Ureter (tissue), 1 donor: ENCODE measurements around the gene FPR1. TPM values are rescaled to one million over a fixed set of nuclear protein-coding genes. Genes with fewer than 3 reads are reported as not detected.
A peak's percentile ranks its signal among the peaks of the same experiment; 100 is the strongest.
"Not testable (repeated sequence)": the region's sequence is repeated elsewhere in the genome, so short reads cannot be mapped to it uniquely, and the experiment has no call there.

Experiments
- DNase-seq: peaks from one replicate; pipeline ENCODE4 v3.0.0-alpha.2; 2020; ENCODE audit warnings: low spot score
- total RNA-seq: library from RNA; stranded (reverse); gene quantifications from one replicate; pipeline ENCODE4 v1.2.4, GENCODE V29; 2023
- donor health status: DM: yes; HTN: yes; CAD: no.

Gene FPR1
- total RNA-seq, 1 donor from 2014 or later = 4.3 TPM

DNA sequence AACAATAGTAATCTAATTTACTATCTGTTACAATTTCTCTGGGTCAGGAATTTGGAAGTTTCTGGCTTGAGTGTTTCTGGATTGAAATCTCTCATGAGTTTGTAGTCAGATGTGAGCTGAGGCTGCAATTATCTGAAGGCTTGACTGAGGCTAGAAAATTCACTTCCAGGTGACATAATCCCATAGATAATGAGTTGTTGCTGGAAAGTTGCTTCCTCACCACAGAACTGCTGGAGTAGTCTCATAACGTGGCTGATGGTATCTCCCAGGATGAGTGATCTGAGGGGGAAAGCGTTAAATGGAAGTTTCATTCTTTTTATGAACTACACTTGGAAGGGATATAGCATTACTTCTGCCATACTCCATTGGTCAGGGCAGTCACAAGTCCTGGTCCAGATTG is 28.0 kb upstream of the FPR1 start:
- no peak for DNase-seq

DNA sequence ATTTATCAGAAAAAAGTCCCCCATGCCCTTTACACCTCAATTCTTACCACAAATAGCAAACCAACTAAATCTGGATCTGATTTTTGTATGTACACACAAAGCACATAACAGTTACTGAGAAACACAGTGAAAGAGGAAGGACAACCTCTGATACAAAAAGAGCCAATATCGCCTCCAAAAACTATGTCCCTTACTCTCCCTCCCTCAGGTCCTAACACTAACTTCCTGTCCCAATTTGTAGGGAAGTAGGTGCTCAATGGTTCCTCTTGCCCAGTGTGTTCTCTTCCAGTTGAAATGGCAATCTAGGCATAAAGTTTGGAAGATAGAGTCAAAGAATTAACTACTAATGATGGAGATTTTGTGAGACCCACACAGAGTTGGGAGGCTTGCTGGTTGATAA is 27.5 kb upstream of the FPR1 start:
- no peak for DNase-seq

DNA sequence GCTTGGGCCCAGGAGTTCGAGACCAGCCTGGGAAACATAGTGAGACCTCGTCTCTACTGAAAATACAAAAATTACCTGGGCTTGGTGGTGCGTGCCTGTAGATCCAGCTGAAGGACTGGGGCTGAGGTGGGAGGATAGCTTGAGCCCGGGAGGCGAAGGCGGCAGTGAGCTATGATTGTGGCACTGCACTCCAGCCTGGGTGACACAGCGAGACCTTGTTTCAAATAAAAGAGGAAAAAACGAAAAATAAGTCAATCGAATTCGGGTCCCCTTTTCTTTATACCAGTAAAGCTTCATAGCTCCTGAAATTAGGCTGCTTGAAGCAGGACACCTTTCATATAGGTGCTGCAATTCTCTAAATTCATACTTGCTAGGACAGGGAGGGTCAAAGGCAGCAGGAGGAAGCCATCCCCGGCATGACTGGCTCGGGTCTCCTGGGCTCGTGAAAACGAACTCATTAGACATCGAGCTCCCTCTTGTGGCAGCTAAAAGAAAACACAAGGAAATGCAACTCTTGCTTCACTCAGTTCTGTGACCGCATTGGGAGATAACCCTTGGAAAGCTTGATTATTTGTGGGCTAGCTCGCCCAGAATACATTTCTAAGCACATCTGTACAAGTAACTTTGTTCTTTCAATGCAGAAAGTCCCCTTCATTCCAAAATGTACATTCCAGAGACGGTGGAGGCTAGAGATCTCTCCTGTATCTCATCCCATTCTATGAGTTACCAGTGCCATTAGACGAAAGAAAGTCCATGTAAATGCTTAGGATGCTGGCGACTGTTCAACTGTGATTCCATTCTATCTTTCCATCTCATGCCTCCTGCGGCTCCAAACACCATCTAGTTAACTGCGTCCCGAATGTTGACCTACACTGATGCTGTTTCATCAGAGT is 26.1 kb upstream of the FPR1 start:
- peak; percentile 70 for DNase-seq

DNA sequence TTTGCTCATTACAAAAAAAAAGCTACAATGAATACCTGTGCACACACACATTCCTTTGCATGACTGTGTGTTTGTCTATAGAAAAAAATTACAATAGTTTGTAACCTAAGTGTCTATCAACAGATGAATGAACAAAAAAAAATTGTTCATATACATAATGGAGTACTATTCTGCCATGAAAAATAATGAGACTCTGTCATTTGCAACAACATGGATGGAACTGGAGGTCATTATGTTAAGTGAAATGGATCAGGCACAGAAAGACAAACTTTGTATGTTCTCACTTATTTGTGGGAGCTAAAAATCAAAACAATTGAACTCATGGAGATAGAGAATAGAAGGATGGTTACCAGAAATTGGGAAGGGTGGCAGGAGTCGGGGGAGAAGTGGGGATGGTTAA is 24.9 kb upstream of the FPR1 start:
- not testable (repeated sequence) for DNase-seq

DNA sequence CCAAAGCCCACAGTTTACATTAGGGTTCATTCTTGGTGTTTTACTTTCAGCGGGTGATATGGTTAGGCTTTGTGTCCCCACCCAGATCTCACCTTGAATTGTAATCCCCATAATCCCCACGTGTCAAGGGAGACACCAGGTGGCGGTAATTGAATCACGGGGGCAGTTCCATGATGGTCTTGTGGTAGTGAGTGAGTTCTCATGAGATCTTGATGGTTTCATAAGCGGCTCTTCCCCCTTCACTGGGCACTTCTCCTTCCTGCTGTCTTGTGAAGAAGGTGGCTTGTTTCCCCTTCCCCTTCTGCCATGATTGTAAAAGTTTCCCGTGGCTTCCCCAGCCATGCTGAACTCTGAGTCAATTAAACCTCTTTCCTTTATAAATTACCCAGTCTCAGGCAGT is 21.3 kb upstream of the FPR1 start:
- DNase-seq = no peak

DNA sequence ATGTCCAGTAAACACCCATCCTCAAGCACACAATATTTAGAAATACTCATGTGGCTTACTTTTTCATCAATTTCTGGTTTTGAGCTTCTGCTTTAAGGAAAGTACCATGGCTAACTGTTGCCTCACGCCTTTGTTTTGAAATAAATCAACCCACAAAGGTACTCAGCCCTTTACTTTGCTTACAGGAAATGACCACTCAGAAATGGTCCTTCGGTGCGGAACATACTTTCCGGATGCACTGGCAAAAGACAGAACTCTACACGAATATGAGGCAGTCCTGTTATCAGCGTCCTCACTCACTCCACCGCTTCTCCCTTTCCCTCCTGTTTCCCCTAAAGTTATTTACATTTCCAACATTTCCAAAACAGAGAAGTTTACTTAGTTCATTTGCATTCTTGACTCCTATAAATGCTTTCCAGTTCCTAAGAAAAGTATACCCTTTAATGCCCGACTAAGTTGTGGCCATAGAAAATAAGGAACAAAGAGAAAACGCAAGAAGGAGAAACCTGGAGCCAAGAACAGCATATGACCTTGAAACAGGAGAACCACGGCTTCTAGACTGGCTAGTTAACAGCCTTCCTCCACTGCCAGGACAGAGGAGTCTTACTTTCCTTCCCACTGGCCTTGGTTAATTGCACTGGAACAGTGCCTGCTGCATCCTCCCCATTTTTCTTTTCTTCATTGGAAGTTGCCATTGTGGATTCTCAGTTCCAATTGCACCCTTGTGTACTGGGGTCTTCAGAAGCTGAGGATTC is 19.9 kb upstream of the FPR1 start:
- DNase-seq = no peak

DNA sequence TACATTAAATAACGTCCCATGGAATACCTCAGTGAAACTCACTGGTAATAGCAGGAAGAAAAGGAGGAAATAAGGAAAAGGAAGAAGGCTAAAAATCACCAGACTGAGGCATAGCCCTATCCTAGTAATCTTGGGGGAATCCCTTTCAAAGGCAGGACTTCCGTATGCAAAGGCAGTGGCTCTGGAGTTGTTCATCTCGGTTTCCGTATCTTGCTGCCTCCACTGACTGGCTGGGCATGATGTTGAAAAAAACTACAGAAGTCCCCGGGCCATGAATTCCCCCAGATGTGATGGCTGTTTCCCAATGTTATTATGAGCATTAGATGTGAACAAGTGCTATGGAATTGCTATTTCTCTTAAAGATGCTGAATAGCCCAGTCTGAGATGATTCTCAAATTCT is 14.8 kb upstream of the FPR1 start:
- DNase-seq = no peak

DNA sequence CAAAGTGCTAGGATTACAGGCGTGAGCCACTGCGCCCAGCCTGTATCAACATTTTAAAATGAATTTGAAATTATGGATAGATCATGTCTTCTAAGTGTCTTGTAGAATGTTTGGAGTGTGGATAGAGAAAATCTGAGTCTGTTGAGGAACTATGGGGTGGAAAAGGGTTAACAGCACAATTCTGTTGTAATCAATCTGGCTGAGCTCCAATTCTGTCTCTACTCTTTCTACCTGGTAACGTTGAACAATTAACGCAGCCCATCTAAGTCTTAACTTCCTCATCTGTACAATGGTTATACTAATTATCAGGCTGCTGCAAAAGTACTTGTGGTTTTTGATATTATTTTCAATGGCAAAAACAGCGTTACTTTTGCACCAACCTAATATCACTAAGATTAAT is 13.4 kb upstream of the FPR1 start:
- peak; percentile 3 for DNase-seq

DNA sequence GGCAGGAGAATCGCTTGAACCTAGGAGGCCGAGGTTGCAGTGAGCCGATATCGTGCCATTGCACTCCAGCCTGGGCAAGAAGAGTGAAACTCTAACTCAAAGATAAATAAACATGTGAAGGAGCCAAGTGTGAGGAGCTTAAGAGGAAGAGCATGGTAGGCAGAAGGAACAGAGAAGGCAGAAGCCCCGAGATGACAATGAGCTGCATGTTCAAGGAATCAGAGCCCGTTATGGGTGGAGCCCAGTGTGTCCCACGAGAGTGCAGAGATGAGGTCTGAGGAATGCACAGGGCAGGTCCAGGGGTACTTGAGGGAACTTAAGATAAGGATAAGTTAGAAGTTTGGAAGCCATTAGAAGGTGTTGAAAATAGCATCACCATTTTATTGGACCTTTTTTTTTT is 10.0 kb upstream of the FPR1 start:
- peak; percentile 6 for DNase-seq

DNA sequence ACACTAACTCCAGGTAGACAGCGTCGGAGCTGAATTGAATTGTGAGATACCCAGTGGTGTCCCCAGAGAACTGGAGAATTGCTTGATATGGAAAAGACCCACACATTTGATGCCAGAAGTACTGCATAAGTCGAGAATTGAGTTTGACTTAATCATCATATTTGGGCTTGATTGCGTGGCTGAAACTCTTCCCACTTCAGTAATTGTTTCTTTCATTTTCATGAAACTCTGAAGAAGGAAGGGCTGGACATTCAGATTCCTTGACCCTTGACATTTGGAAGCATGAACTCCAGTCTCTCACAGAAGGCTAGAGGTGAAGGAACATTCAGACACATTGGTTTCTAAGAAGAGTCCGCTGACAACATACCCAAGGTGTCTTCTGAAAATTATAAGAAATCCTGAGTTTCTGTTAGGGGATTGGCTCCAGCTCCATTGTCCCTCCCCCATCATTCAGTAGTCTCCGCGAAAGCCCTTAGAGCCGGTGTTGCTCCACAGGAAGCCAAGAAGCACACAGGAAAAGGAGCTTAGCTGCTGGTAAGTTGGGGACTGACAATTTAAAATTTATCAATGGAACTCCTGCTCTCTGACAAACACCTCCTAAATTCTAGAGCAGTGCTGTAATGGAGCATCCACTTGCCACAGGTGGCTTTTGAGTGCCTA is 9.1 kb upstream of the FPR1 start, which contains the start of gene FPR2:
Gene FPR2, plus strand, starts transcription at position 484 of the 660 bp plus-strand sequence. CDS start 7,479 bp downstream, outside the sequence.
- peak; percentile 19 for DNase-seq

DNA sequence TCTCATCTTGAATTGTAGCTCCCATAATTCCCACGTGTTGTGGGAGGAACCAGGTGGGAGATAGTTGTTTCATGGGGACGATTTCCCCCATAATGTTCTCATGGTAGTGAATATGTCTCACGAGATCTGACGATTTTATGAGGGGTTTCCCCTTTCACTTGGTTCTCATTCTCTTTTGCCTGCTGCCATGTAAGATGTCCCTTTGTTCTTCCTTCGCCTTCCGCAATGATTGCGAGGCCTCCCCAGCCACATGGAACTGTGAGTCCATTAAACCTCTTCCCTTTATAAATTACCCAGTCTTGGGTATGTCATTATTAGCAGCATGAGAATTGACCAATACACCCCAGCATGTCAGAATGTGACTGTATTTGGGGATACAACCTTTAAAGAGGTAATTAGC is 3.9 kb upstream of the FPR1 start:
- DNase-seq = no peak

DNA sequence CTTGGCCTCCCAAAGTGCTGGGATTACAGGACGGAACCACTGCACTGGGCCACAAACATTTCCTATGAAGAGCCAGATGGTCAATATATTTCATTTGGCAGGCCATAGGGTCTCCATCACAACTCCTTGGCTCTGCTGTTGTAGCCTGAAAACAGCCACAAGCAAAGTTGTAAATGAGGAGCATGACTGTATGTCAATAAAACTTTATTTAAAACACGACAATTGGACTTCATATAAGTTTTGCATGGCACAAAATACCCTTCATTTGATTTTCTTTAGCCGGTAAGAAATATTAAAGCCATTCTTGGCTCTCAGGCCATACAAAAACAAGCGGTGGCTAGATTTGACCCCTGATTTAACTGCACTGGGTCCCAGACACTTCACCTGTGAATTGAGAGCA is 3.1 kb upstream of the FPR1 start:
- no peak for DNase-seq

DNA sequence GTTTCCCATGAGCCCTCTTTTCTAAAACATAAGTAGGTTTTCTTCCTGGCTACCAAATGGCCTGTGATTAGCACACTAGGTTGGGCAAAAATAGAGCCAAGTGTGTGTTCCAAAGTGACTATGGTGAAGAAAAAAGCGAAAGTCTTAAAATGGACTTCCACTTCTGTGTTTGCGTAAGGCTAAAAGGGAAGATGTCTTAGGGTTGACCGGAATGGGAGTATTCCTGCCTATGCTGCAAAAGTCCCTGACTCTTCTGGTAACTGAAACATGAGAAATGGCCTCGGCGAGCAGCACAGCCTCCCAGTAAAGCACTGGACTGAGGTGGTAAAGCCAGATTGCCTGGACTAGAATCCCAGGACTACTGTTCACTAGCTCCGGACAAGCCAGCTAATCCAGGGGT is 2.4 kb upstream of the FPR1 start:
- DNase-seq = no peak

DNA sequence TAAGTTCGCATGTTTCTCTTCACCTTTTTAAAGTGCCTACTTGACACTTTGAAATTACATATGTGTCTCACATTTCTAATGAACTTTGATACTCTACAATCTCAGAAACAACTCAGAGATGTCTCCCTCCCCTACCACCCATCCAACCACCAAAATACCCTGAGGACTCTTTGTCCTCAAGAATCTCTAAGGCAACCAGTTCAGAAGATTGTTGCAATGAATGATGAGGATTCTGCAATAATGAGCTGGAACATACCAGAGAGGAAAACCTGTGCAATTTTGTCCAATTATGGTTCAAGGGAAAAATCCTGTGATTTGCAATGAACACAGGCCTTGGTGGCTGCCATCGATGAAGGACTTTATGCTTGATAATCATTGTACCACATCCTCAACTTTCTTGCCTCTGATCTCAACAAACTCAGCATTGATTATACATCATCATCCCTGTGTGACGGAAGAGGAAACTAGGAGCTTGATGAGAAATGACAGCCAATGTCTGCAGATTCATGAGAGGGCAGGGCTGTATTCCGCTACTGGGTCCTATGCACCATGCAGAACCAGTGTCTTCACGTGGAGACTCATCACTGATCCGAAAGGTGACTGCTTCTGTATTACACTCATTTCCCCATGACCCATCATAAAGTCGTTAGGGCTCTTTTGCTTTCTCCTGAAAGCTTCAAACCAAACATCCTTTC is 1.1 kb downstream of the FPR1 start:
- DNase-seq = no peak

DNA sequence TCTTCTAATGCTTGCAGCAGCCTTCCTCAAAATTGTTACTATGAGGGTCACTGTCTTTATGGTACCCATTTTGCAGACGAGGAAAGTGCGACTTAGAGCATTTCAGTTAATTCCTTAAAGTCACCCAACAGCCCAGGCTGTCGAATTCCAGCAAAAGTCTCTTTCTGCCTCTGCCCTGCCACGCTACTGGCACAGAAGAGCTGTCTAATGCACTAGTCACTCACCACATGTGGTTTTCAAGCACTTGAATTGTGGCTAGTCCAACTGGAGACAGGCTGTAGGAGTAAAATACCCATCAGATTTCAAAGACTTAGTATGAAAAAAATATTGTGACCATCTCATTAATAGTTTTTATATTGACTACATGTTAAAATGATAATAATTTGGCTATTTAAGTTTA is 1.7 kb downstream of the FPR1 start:
- no peak for DNase-seq

DNA sequence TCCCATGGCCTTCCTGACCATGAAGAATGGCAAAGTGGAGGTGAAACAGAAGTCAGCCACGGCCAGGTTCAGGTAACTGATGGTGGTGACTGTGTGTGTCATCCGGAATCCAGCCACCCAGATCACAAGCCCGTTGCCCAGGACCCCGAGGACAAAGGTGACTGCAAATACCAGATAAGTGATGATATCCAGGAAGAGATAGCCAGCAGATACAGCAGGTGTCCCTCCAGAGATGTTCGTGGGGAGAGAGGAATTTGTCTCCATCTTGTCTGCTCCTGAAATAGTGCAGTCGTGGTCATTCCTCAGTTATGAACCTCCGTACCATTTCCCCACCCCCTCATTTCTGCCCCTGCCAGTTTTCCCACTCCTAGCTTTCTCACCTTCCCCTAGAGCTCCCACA is 4.9 kb downstream of the FPR1 start:
- DNase-seq = no peak

DNA sequence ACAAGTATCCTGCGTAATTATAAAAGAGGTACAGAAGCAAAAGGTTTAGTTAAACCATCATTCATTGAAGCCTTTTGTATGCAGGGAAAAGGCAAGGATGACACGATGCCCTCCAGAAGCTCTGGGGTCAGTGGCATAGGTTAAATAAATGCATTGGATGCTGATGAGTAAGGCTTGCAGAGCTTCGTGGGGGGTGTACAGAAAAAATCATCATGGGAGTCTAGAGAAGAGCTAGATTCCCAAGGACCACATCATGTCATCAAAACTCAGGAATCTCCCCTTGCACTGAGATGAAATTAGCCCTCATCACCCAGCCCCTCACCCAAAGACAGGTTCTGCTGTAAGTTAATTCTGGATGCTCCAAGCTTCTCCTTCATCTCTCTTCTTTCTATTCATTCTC is 8.3 kb downstream of the FPR1 start:
- no peak for DNase-seq

DNA sequence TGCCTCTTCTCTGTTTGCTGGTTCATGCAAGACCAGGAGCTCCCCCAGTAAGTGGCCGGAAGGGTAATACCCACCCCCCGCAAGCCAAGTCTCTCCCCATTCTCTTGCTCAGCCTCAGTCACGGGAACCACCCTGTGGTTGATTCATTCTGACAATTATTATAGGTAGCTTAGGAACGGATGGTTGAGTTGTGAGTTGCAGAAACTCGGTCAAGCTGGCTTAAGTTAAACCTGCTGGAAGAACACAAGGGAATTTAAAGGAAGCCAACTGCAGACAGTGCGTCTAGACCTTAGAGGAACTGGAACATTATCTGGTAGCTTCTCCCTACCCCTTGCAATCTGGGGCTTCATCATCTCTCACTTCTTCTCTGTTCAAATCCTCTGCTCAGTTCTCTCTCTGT is 8.9 kb downstream of the FPR1 start:
- DNase-seq = no peak

DNA sequence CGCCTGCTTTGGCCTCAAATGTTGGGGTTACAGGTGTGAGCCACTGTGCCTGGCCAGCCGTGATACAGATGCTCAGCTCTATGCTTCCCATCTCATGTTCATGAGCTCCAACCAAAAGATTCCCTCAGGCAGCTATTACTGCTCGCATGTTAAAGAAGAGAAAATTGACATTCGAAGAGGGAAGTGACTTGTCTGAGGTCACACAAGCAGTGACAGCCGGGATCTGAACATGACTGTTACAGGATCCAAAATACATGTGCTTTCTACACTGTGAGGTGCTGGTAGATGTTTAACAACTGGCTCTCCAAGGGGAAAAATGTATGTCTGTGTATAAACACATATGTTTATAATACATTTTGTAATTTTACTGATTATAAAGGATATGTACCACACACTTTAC is 11.3 kb downstream of the FPR1 start:
- DNase-seq = no peak

DNA sequence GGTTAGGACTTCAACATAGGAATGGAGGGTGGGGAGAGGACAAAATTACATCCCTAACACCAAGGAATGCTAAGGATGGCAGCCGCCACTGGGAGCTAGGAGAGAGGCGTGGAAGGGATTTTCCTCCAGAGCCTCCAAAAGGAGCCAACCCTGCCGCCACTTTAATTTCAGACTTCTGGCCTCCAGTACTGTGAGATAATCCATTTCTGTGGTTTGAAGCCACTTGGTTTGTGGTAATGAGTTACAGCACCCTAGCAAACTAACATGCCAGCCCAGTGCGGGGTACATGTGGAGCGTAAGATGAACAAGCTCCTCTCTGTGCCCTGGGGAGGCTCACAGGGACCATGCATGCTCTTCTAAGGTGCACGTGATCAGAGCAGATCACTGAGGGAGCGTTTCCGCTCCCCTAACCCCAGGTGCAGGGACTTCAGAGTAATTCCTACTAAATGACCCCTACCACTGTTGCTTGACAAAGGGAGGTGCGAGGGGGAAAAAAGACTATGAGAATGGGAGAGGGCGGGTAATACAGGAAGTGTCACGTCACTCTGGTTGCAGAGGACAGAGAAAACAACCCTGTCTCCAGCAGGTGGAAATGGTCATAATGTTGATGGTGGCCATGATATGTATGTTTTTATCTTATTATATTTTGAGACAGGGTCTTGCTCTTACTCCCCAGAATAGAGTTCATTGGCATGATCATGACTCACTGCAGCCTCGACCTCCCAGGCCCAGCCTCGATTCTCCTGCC is 12.0 kb downstream of the FPR1 start:
- no peak for DNase-seq

DNA sequence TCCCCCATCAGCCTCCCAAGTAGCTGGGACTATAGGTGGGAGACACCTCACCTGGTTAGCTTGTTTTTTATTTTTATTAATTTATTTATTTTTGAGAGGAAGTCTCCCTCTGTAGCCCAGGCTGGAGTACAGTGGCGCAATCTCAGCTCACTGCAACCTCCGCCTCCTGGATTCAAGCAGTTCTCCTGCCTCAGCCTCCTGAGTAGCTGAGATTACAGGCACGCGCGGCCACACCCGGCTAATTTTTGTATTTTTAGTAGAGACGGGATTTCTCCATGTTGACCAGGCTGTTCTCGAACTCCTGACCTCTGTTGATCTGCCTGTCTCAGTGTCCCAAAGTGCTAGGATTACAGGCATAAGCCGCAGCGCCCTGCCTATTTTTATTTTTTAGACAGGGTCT is 13.2 kb downstream of the FPR1 start:
- not testable (repeated sequence) for DNase-seq
